Measurements from ENCODE around the gene GNG12.

GNG12 gene

DNA sequence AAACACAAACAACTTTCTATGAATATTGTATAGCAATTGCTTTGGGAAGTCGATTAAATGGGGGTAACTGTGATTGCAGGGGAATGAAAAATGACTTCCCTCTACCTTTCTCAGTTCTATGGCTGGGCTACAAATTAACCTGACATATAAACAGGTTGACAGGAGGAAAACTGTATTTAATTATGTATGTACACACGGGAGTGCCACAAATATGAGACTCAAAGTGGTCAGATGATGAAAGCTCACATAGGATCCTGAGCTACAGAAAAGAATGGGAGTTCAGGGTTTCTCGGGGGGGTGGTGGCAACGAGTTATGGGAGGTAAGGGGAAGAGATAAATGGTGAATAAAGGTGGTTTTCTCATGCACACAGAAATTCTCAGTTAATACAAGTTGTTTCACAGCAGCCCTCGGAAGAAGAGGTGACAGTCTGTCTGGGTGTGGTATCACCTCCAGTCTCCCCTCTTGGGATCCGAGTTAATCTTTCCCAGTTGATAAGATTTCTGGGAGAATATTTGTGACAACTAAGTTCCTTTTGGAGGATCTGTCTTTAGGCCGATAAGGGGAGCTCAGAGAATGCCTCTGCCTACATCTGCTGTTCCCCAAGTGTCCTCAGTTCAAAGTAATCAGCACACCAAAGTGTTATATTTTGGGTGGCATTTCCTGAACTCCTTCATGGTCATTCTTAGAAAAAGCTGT is 122.0 kb downstream of the GNG12 start:
- no peak for DNase-seq (ENCODE audit: low spot score)
- in situ Hi-C loops (cut with MboI; ENCODE audit: low pct_unique_long_range_greater_than_20kb, low sequenced_read_pairs, unreplicated experiment): no loop called here
- no peak for TF ChIP-seq CTCF (IDR thresholded peaks at IDR 0.05; ENCODE audit: extremely low read depth, insufficient read depth, missing control alignments)

GRCh38 chr1:67710417-67710816 is 122.8 kb downstream of the GNG12 start:
- no peak for TF ChIP-seq CTCF (IDR thresholded peaks at IDR 0.05; ENCODE audit: extremely low read depth, insufficient read depth, missing control alignments)
- no peak for DNase-seq (ENCODE audit: low spot score)
- in situ Hi-C loops (cut with MboI; ENCODE audit: low pct_unique_long_range_greater_than_20kb, low sequenced_read_pairs, unreplicated experiment): no loop called here

GRCh38 chr1:67708606-67709005 is 124.7 kb downstream of the GNG12 start:
- no peak for TF ChIP-seq CTCF (IDR thresholded peaks at IDR 0.05; ENCODE audit: extremely low read depth, insufficient read depth, missing control alignments)
- DNase-seq (ENCODE audit: low spot score): no peak
- in situ Hi-C loops (cut with MboI; ENCODE audit: low pct_unique_long_range_greater_than_20kb, low sequenced_read_pairs, unreplicated experiment): no loop called here

DNA sequence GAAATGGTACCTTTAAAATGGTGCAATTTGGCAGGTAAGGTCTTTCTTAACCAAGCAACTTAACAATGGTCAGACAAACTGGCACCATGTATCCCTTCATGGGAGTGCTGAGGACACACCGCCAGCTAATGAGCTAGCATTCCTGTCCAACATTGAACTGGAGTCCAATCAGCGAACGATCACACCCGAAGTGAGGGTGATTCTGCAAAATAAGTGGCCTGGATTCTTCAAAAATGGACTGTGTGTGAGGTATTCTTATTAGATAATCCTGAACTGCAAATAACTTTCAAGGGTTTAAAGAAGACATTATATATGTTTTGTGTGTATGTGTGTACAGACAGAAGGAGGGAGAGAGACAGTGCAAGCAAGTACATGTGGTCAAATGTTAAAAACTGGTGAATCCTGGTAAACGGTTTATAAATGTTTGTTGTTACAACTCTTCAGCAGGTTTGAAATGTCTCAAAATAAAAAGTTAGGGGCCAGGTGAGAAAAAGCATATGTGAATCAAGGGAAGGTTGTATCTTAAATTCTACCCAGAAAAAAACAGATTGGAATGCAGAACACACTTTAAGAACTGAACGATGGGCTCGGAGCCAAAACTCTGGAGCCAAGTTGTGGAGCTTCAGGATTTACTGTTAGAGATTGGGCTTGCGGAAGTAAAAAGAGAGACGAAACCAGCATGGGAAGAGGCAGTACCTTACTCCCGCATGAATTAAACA is 127.4 kb downstream of the GNG12 start:
- in situ Hi-C loops (cut with MboI; ENCODE audit: low pct_unique_long_range_greater_than_20kb, low sequenced_read_pairs, unreplicated experiment): no loop called here
- no peak for TF ChIP-seq CTCF (IDR thresholded peaks at IDR 0.05; ENCODE audit: extremely low read depth, insufficient read depth, missing control alignments)
- DNase-seq (ENCODE audit: low spot score): no peak

GRCh38 chr1:67704351-67704750 is 128.9 kb downstream of the GNG12 start:
- in situ Hi-C loops (cut with MboI; ENCODE audit: low pct_unique_long_range_greater_than_20kb, low sequenced_read_pairs, unreplicated experiment): no loop called here
- DNase-seq (ENCODE audit: low spot score): no peak
- TF ChIP-seq CTCF (IDR thresholded peaks at IDR 0.05; ENCODE audit: extremely low read depth, insufficient read depth, missing control alignments): no peak

DNA sequence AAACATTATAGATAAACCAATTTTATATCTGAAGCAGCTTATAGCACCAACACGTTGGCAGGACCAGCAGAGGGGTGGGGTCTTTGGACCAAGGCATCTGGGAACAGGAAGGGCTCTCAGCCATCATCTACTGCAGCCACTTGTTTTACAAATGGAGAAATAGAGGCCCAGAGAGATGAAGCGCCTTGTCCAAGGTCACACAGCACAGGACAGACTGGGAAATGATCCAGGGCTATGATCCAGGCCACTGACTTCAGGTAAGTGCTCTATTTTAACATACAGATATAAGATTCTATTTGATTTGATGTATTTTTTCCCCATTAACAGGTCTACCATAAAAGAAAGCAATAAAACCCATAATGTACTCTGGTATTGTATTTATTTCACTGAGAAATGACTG is 131.4 kb downstream of the GNG12 start:
- no peak for DNase-seq (ENCODE audit: low spot score)
- in situ Hi-C loops (cut with MboI; ENCODE audit: low pct_unique_long_range_greater_than_20kb, low sequenced_read_pairs, unreplicated experiment): no loop called here
- TF ChIP-seq CTCF (IDR thresholded peaks at IDR 0.05; ENCODE audit: extremely low read depth, insufficient read depth, missing control alignments): no peak

Data from GM13977 (cell line).